CD4-positive, alpha-beta T cell treated with Interleukin-10 for 1 hour (primary cell): ENCODE results near the gene ADCY7.

ENCODE experiments used
- DNase-seq: peaks from one replicate; pipeline ENCODE4 v3.0.0-alpha.2; 2020

The ADCY7 gene

GRCh38 chr16:50300942-50301625 is 34.7 kb downstream of the ADCY7 start:
- no peak for DNase-seq

- no peak for DNase-seq
These were observed 35.5 kb downstream of the ADCY7 start for GRCh38 chr16:50301626-50302471.

GRCh38 chr16:50302472-50303005 is 36.2 kb downstream of the ADCY7 start:
- no peak for DNase-seq

- DNase-seq = no peak
These were observed 36.8 kb downstream of the ADCY7 start for GRCh38 chr16:50303041-50303604.

- no peak for DNase-seq
These were observed 37.5 kb downstream of the ADCY7 start for GRCh38 chr16:50303605-50304466.

GRCh38 chr16:50304467-50305440 is 38.4 kb downstream of the ADCY7 start:
- DNase-seq = no peak

GRCh38 chr16:50305441-50306061 is 39.2 kb downstream of the ADCY7 start:
- DNase-seq = no peak

GRCh38 chr16:50306287-50306686 is 39.9 kb downstream of the ADCY7 start:
- DNase-seq = no peak

GRCh38 chr16:50308237-50308965 is 42.0 kb downstream of the ADCY7 start:
- no peak for DNase-seq

GRCh38 chr16:50309156-50309526 is 42.8 kb downstream of the ADCY7 start:
- no peak for DNase-seq

GRCh38 chr16:50309527-50310307 is 43.4 kb downstream of the ADCY7 start:
- no peak for DNase-seq

- DNase-seq = no peak
These were observed 44.2 kb downstream of the ADCY7 start for GRCh38 chr16:50310308-50311133.

GRCh38 chr16:50311134-50311528 is 44.8 kb downstream of the ADCY7 start:
- no peak for DNase-seq

- no peak for DNase-seq
These were observed 45.6 kb downstream of the ADCY7 start for GRCh38 chr16:50311891-50312501.

- DNase-seq = peak; percentile 33
These were observed 47.5 kb downstream of the ADCY7 start for GRCh38 chr16:50313596-50314478.

- DNase-seq = no peak
These were observed 48.3 kb downstream of the ADCY7 start for GRCh38 chr16:50314665-50315064.
